DMS153 (cell line): ENCODE results near the gene HOXB4.

ENCODE experiments used
- DNase-seq: peaks from one replicate; lab custom pipeline; 2025; lab: John Stamatoyannopoulos, UW

HOXB4 gene

DNA sequence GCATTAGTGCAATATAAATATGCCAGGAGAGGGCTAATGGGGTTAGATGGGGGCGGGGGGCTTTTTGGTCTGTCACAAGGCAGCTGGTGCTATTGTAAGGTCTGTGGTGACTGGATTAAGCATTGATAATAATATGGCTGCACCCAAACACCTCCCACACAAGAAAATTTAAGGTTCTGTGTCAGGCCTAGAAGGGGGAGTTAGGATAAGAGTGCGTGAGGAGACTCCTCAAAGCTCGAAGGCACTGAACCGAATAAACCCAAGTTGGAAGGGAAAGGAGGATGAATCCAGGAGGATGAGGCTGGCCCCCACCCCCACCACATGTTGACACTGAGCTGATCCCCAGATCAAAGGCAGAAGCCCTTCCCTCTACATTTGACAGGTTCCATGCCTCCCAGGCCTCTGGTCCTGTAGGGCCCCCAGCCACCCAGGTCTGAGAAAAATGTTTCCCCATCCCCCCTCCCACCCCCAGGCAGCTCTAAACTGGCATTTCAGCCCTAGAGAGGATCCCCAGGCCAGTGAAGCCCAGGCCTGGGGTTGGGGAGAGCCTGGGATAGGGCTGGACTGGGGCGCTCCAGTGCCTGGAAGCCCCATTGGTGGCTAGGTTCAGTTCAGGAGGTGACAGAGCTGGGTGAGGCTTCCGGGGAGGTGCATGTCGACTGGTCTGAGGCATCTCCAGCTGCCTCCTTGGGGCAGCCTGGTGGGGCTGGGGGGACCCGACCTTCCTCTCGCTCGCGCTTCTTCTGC, 49.0 kb downstream of the HOXB4 start:
- no peak for DNase-seq

DNA sequence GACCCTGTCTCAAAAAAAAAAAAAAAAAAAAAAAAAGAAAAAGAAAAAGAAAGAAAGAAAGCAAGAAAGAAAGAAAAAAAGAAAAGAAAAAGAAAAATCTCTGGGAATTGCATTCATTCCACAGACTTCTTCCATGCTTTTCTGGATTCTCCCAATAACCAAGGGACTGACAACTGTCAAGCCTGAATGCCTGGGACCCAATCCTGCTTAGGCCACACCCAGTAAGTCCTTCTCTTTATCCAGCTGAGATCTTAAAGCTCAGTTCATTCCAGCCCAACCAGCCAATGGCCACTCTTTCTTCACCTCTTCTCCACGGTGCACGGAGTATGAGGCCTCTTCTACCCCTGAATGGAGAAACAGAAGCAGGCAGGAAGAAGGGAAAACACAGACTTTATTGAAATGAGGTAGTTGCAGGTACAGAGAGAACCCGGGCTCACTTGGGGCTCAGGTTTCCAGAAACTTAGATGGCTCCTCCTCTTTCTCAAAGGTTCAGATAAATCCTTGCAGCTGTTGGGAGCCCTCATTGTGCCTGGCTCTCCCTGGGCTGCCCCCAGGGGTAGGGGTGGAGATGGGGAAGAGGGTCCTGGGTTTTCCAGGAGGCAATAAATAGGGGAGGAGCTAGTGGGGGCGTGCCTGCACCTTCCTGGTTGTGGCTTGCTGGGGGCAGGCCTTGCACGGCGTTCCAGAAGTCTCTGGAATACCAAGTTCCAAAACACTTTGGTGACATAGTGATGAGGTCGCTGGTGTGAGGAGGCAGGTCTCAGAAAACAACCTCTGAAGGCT, 49.8 kb downstream of the HOXB4 start:
- no peak for DNase-seq

DNA sequence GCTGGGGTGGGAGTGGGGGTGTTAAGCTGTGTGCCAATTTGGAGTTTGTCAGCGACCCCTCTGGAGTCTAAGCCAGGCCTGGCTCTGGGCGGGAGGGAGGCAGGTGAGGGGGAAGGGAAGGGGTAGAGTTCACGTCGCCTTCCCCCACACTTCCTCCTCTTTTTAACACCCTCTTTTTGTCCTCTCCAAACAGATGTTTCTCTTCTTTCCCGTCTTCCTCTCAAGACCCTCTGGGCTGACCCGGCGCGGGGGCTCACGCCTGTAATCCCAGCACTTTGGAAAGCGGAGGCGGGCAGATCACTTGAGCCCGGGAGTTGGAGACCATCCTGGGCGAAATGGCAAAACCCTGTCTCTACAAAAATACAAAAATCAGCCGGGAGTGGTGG, 50.6 kb downstream of the HOXB4 start:
- no peak for DNase-seq

DNA sequence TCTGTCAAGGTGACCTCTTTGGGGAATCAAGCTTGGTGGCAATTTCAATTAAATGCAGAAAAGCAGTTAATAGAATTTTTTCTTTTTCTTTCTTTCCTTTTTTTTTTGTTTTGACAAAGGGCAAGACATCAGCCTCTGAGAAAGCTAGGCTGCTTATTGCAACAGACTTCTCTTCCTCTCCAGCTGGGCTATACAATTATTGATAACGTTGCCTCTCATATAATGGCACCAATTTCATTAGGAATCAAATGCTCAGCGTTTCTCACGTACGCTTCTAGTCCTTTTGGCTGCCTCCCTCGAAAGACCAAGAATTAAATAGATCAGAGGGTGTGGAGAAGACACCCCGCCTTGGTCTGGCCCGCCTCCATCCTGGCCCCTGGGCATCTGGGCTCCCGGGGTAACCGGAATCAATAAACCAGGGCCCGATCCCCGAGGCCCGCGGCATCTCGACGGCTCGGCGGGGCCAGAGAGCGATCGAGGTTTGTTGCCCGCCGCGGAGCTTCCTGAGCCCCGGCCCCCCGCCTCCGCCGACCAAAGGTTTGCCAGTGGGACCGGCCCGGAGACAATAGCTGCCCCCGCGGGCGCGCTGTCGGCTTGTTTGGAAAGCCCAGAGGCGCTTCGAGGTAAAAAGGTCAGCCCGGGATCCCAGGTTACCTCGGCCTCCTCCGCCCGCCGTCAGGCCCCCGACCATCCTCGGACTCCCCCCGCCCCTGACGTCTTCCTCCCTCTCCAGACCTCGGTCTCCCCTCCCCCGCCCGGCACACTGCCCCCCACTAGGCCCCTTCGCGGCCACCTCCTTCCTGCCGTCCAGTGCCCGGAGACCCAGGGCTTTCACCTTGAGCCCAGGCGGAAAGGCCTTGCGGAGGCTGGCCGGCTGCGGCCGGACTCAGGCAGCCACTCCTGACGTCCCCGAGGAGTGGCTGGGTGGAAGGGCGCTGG, 51.3 kb downstream of the HOXB4 start:
- no peak for DNase-seq
